Central memory CD4-positive, alpha-beta T cell (primary cell): Measurements from ENCODE around the gene FDCSP.
"Not testable (repeated sequence)": the region's sequence is repeated elsewhere in the genome, so short reads cannot be mapped to it uniquely, and the experiment has no call there.

Experiments
- DNase-seq: peaks from one replicate; pipeline ENCODE4 v3.0.0; 2022

The FDCSP gene

GRCh38 chr4:70239884-70240591 is 14.1 kb downstream of the FDCSP start:
- no peak for DNase-seq

DNA sequence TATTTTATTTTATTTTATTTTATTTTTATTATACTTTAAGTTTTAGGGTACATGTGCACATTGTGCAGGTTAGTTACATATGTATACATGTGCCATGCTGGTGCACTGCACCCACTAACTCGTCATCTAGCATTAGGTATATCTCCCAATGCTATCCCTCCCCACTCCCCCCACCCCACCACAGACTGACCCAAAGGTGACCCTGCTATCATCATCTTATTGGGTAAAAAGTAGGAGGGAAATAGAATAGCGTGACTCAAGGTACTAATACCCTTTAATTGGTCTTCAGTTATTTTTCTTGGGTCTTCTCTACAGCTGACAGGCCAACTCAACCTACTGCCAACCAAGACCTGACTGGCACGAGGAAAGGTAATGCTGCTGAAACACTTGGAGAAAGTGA is 16.4 kb downstream of the FDCSP start, which contains the start of gene CSN3:
TSS of gene CSN3 (plus strand) at position 301 of the 400 bp plus-strand sequence. CDS start 2,223 bp downstream, outside the sequence.
- DNase-seq: not testable (repeated sequence)

GRCh38 chr4:70243091-70243490 is 17.2 kb downstream of the FDCSP start:
- DNase-seq: no peak

- DNase-seq: no peak
These were observed 25.5 kb downstream of the FDCSP start for GRCh38 chr4:70251250-70251944.

DNA sequence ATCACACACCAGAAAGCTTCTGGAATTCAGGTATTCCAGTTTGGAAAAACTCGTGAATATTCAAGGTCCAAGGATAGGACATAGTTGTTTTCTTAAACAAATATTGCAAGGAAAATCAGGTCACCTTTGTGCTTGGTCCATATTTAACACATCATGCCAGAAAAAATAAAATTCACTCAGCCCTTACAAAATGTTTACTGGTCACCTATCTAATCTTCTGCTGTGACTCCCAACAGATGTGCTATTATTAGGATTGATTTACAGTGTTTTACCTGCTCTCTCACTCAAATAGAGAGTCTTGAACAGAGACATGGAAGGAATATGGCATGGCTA is 26.0 kb downstream of the FDCSP start:
- DNase-seq: no peak

DNA sequence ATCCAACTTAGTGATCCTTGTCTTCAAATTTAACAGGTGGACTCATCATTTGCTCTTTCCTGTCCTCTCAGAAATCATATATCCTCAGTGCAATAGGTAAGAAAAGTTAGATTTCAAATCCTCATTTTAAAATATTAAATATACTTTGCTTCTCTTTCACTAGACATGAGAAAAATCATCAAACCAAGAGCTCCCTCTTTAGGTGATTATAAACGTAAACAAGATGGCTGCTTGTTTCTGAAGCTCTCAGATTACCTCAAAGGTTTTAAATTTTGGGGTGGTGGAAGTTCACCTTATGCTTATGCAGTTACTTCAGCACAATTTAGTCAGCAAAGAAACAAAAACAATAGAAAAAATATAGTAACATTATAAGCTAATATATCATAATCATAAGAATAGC is 43.8 kb downstream of the FDCSP start:
- no peak for DNase-seq

- DNase-seq: no peak
These were observed 51.2 kb downstream of the FDCSP start for GRCh38 chr4:70277121-70277520.

- no peak for DNase-seq
These were observed 54.6 kb downstream of the FDCSP start for GRCh38 chr4:70280567-70280966.
